ENCODE results near the gene MMEL1.
"Not testable (repeated sequence)": the region's sequence is repeated elsewhere in the genome, so short reads cannot be mapped to it uniquely, and the experiment has no call there.

- TF ChIP-seq SIN3A (IDR thresholded peaks at IDR 0.05; ENCODE audit: borderline replicate concordance, insufficient read depth, low read depth, low read length); CTCF (IDR thresholded peaks at IDR 0.05); POLR2AphosphoS5 (IDR thresholded peaks at IDR 0.05; ENCODE audit: low read depth, low read length); REST (IDR thresholded peaks at IDR 0.05; ENCODE audit: insufficient read depth in 1 of 2, low read depth in 2 of 2, low read length in 1 of 2): not testable (repeated sequence)
These were observed 63.1 kb downstream of the MMEL1 start for GRCh38 chr1:2569703-2570102.

All from Panc1 (cell line).